HUES48 (cell line): ENCODE measurements around the gene TTC13.
A peak's percentile ranks its signal among the peaks of the same experiment; 100 is the strongest.

Experiments
- H3K27ac ChIP-seq: one replicate; pipeline ENCODE4 v1.7.0; 2013; ENCODE audit warnings: low read depth, low read length, inconsistent platforms
- H3K27me3 ChIP-seq: 2 replicates; pipeline ENCODE4 v1.6.1; 2013; ENCODE audit warnings: mild to moderate bottlenecking, low read length; ENCODE audit not compliant: control insufficient read depth, insufficient read depth
- H3K36me3 ChIP-seq: 2 replicates; pipeline ENCODE4 v1.6.1; 2013; ENCODE audit warnings: low read length; ENCODE audit not compliant: control insufficient read depth, insufficient read depth
- H3K4me1 ChIP-seq: 2 replicates; pipeline ENCODE4 v1.6.1; 2013; ENCODE audit warnings: mild to moderate bottlenecking, low read length; ENCODE audit not compliant: control insufficient read depth, insufficient read depth
- H3K4me3 ChIP-seq: 2 replicates; pipeline ENCODE4 v1.5.1; 2013; ENCODE audit warnings: mild to moderate bottlenecking, low read depth, low read length
- H3K9ac ChIP-seq: 2 replicates; pipeline ENCODE4 v1.6.1; 2013; ENCODE audit warnings: mild to moderate bottlenecking, low read depth, low read length, moderate library complexity
- H3K9me3 ChIP-seq: 2 replicates; pipeline ENCODE4 v1.6.1; 2013; ENCODE audit warnings: low read length; ENCODE audit not compliant: control insufficient read depth, insufficient read depth

TTC13 gene

DNA sequence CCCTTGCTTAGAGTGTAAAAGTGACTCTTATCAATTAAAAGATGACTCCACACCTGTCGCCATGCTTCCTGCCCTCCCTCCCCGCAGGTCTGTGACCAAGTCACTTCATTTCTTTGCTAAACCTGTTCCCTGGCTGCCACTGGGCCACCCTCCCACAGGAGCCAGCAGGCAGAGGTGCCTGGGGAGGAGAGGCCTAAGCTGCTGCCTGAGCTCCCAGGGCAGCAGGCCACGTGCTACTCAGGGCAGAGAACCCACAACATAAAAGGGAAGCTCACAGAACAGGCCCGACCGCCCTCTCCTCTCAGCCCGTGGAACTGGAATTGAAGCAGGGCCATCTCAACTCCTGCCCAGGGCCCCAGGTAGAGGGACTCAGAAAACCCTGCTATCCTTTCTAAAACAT is 115.2 kb downstream of the TTC13 start:
- H3K9me3 ChIP-seq, result no peaks in the 10 kb centered on the region
- peak overlapping the region; percentile 56 for H3K27ac ChIP-seq
- peaks cover 28% of the 10 kb centered on the region for H3K4me1 ChIP-seq
- no peaks in the 10 kb centered on the region for H3K36me3 ChIP-seq
- no peak overlapping the region for H3K9ac ChIP-seq
- H3K4me3 ChIP-seq, result no peak overlapping the region
- peaks cover 10% of the 10 kb centered on the region for H3K27me3 ChIP-seq

DNA sequence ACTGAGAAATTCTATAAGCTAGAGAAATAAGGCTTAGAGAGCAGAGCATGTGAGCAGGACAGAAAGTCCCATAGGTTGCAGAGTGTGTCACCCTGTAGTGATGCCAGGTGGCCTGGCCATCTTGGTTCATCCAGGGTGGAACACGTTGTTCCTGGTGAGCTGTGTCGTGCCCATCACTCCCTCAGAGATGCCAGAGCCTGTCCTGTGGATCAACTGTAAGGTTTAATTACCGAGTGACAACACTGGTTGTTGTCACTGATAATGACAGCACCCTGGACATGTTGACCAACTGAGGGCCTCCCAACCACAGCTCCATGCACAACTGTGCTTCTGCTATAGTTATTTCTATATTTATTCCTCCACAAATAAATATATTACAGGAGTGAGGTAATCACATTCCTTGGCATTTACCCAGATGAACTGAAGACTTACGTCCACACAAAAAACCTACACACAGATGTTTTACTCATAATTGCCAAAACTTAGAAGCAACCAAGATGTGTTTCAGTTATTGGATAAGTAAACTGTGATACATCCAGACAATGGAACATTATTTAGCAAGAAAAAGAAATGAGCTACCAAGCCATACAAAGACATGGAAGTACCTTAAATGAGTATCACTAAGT is 116.6 kb downstream of the TTC13 start:
- no peaks in the 10 kb centered on the region for H3K36me3 ChIP-seq
- no peak overlapping the region for H3K27ac ChIP-seq
- peaks cover 23% of the 10 kb centered on the region for H3K4me1 ChIP-seq
- H3K9ac ChIP-seq, result no peak overlapping the region
- H3K27me3 ChIP-seq, result peaks cover 1% of the 10 kb centered on the region
- no peak overlapping the region for H3K4me3 ChIP-seq
- no peaks in the 10 kb centered on the region for H3K9me3 ChIP-seq

DNA sequence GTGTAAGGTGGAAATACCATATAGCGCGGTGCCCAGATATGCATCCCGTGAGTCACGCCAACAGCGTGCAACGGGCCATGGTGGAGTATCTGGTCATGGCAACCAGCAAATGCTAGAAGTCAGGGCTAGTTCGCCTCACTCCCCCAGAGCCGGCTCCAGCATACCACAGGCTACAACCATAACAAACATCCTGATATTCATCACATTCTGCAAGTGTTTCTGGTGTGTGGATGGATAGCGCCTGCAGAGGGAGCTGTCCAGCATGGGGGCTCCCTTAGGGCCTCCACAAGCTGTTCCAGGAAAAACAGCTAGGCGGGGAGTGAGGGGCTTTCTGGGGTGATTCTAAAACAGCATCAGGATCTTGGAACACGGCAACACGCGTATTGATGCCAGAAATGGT is 117.2 kb downstream of the TTC13 start:
- no peak overlapping the region for H3K4me3 ChIP-seq
- H3K36me3 ChIP-seq, result no peaks in the 10 kb centered on the region
- no peaks in the 10 kb centered on the region for H3K27me3 ChIP-seq
- H3K9ac ChIP-seq, result no peak overlapping the region
- no peak overlapping the region for H3K27ac ChIP-seq
- H3K9me3 ChIP-seq, result no peaks in the 10 kb centered on the region
- H3K4me1 ChIP-seq, result peaks cover 22% of the 10 kb centered on the region

DNA sequence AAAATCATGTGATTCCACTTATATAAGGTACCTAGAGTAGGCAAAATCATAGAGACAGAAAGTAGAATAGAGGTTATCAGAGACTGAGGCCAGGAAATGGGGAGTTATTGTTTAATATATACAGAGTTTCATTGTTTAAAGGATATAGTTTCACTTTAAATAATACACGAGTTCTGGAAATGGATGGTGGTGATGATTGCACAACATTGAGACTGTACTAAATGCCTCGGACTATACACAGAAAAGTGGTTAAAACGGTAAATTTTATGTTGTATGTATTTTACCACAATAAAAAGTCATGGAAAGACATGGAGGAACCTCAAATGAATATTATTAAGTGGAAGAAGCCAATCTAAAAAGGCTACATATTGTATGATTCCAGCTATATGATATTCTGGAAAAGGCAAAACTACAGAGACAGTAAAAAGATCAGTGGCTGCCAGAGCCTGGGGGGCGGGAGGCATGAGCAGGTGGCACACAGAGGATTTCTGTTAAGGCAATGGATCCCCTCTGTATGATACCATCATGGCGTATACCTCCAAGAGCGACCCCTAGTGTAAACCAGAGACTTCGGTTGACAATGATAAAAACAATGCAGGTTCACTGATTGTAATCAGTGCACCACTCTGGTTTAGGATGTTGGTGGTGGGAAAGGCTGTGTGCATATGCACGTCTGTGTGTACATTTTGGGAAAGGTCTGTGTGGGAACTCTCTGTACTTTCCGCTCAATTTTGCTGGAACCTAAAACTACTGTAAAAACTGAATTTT is 117.9 kb downstream of the TTC13 start:
- Histone ChIP-seq H3K4me1 (peaks cover 22% of the 10 kb centered on the region), H3K27ac (no peak overlapping the region), H3K4me3 (no peak overlapping the region), H3K9ac (no peak overlapping the region), H3K9me3 (no peaks in the 10 kb centered on the region), H3K27me3 (no peaks in the 10 kb centered on the region), H3K36me3 (no peaks in the 10 kb centered on the region)

DNA sequence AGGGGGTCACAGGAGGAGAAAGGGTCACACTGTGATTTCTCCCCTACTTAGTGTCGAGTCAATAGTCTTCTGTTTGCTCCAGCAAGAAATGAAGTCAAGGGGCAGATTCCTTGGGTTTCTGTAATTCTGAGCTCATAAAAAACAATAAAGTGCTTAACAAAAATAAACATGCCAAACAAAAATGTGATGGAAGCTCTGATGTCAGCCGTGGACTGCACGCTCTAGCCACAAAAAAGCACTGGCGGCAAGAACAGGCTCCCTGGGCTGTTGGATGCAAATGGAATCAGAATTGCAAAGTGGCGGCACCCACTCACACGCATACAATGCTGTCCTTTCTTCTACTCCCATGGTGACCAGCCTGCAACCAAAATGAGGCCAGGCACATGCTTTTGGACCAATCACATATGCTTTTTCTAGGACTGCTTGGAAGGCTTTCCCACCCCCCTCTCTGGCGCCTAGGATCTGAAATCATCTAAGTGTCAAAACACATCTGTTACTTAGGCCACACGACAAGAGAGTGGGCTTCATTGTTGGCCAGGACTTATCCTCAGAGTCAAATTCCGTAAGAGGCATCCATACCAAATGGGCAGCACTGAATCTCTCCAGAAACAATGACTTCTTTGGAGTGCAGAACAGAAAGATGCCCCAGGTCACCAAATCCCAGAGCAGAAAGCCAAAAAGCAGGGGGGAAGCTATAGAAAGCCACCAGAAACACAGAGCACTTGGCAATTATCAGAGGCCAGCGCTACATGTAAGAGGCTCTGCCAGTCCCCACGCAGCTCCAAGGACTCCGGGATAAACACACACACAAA is 119.5 kb downstream of the TTC13 start:
- H3K27me3 ChIP-seq, result no peaks in the 10 kb centered on the region
- no peak overlapping the region for H3K4me3 ChIP-seq
- peaks cover 22% of the 10 kb centered on the region for H3K4me1 ChIP-seq
- no peaks in the 10 kb centered on the region for H3K9me3 ChIP-seq
- no peak overlapping the region for H3K9ac ChIP-seq
- no peak overlapping the region for H3K27ac ChIP-seq
- H3K36me3 ChIP-seq, result peaks cover 12% of the 10 kb centered on the region; the same call in 1 of the 2 replicates

DNA sequence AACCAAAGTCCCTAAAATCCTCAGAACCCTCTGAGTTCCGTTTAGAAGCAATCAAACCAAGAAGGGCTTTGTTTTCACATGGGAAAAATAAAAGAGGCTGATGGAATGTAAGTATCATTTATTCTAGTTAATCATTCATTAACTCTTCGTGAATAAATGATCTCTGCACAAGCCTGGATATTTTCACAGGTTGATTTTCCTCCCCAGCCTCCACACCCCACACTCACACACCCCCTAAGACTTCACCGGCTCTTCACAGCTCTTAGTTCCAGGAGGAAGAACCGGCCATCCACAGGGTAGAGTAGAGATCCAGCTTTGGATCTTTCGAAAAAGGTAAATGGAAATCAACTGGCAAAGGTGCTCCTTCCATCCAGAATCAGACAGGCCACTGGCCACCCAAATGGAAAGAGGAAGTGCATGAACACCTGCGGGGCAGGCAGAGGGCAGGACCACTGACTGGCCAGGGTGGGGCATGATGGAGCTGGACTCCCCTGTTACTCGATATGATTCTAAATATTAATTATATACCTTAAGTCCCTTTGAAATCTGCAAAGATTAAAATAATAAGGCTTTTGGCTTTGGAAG is 120.3 kb downstream of the TTC13 start:
- Histone ChIP-seq H3K4me1 (peaks cover 17% of the 10 kb centered on the region), H3K9me3 (no peaks in the 10 kb centered on the region), H3K27me3 (no peaks in the 10 kb centered on the region), H3K36me3 (peaks cover 19% of the 10 kb centered on the region), H3K9ac (no peak overlapping the region), H3K4me3 (no peak overlapping the region), H3K27ac (no peak overlapping the region)

DNA sequence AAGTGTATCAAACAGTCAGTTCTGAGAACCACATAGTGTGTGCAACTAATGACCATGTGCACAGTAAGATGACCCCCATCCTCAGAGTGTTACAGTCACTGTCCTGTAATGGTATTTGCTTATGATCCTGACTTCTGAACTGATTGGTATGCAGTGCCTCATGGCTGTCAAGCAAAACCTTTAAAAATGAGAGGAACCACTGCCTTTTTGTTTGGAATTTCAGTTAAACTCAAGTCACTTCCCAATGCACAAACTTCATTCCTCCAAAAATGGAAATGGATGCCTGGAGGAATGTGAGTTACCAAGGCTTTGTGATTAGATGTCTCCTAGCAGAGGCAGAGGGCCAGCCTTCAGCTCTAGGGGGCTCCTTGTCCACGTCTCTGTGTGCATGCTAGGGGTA is 120.8 kb downstream of the TTC13 start:
- Histone ChIP-seq H3K36me3 (peaks cover 23% of the 10 kb centered on the region), H3K4me1 (peaks cover 12% of the 10 kb centered on the region), H3K27ac (no peak overlapping the region), H3K9me3 (no peaks in the 10 kb centered on the region), H3K9ac (no peak overlapping the region), H3K4me3 (no peak overlapping the region), H3K27me3 (no peaks in the 10 kb centered on the region)

DNA sequence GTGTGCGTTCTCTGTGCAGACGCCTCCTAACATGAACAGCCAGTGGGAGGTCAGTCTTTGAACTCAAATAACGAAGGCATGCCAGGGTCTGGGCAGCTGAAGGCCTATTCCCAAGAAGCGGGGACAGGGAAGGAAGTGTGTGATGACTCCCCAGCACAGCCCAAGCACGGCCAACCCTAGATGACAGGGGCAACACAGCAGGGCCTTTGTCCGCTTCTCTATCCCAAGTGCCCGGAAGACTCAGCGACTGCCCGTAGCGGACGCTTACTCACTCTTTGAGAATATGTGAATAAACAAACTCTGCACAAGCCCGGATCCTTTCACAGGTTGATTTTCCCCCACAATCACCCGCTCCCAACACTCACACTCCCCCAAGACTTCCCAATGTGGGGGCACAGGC is 121.6 kb downstream of the TTC13 start:
- H3K9me3 ChIP-seq, result no peaks in the 10 kb centered on the region
- no peaks in the 10 kb centered on the region for H3K27me3 ChIP-seq
- H3K27ac ChIP-seq, result no peak overlapping the region
- H3K9ac ChIP-seq, result no peak overlapping the region
- H3K4me3 ChIP-seq, result no peak overlapping the region
- peaks cover 25% of the 10 kb centered on the region for H3K36me3 ChIP-seq
- peaks cover 10% of the 10 kb centered on the region for H3K4me1 ChIP-seq
